HG03439 (cell line): Measurements from ENCODE around the gene RHBG.

Experiments
- ATAC-seq: cut with Tn5 transposase; IDR thresholded peaks from one replicate; pipeline ENCODE4 v1.9.1; 2021; ENCODE audit warnings: mild to moderate bottlenecking, moderate library complexity; ENCODE audit not compliant: unreplicated experiment

RHBG gene

DNA sequence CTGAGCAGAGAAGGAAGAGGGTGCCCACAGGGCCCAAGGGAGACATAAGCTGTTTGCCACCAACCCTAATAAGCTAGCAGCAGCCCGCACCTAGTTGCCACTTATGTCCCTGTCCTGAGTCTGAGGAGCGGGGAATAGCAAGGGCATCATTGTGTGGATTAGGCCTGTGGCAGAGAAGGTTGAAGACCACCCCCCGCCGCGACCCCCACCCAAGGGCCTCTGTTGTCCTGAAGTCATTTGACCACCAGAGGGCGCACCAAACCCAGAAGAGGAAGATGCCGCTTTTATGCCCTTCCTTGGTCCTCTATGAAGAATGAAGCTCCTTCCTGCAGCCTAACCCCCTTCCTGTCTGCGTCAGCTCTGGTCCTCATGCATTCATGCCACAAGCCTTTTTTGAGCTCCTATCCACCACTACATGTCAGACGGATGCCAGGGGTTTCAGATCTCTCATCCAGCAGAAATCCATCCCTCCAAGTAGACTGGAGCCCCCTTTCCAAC, 16.6 kb downstream of the RHBG start:
- ATAC-seq = no peak

DNA sequence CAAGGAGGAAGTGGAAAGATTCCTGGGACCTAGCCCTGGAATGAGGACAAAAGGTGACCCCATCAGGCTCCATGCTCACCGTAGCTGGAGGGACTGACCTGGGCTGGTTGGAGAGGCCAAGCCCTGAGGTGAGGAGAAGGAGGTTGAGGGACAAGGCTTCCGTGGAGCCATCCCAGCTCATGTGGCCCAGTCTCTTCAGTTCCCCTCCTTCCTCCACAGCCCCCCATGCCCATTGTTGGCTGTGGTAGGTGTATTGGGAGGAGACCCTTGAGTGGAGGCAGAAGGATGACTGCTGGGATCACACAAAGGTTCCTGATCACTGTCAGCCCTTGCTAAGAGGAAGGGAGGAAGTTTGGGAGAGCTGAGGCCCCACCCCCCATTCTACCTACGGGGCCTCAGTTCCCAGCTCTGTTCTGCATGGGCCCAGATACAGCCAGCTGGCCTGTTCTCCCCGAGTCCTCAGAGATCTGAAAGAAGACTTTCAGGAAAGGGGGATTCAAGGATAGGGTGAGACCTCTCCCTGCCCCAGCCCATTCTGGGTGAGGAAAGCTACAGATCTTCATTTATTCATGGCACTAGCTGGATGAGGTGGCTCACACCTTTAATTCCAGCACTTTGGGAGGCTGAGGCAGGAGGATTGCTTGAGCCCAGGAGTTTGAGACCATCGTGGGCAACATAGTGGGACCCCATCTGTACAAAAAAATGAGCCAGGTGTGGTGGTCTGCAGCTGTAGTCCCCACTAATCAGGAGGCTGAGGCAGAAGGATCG, 17.3 kb downstream of the RHBG start:
- no peak for ATAC-seq

DNA sequence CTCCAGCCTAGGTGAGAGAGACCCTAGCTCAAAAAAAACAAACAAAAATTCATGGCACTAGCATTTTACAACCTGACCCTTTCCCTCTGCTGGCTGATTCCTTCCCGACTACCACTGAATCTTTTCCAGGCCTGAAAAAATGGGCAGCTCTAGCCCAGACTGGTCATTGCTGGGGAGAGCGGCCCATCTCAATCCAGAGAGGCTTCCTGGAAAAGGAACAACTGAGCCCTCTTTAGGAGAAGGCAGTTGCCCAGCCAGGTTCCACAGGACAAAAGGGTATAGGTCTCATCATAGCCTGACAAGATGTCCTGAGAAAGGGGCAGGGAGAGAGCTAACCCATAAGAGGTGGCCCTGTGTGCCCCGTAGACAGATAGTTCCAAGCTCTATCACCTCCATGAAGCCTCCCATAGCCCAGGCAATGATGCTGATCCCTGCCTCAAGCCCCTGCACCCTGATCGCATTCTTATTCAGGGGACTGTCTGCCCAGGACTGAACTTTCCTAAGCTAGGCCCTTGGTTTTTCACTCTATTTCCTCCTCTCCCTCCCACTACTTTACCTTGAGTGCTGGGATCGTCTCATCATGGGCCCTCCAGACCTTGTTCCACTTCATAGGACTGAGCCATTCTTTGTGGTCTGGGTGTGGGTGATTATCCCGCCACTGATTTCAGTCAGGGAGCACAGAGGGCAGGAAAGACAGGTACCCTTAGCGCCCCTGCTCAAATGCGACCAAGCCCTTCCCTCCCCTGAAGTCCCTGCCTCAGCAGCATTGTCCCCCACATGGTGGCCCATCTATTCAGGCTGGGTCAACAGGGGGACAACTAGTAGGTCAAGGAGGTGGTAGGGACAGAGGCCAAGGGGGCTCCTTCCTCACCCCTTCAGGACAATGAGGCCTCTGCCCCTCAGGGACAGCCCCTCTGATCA, 18.2 kb downstream of the RHBG start:
- ATAC-seq = no peak

DNA sequence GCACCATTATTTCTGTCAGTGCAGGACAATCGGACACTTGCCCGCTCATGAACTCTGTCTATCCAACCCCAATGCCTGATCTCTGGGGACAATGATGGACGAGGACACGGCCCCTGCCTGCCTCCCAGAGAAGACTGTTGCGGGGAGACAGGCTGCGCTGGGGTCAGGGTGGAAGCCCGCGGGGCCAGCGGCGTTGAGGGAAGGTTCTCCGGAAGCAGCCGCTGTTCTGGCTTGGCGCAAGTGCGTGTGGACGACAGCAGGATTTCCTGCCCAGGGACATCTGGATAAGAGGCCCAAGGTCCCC, 18.8 kb downstream of the RHBG start:
- no peak for ATAC-seq

DNA sequence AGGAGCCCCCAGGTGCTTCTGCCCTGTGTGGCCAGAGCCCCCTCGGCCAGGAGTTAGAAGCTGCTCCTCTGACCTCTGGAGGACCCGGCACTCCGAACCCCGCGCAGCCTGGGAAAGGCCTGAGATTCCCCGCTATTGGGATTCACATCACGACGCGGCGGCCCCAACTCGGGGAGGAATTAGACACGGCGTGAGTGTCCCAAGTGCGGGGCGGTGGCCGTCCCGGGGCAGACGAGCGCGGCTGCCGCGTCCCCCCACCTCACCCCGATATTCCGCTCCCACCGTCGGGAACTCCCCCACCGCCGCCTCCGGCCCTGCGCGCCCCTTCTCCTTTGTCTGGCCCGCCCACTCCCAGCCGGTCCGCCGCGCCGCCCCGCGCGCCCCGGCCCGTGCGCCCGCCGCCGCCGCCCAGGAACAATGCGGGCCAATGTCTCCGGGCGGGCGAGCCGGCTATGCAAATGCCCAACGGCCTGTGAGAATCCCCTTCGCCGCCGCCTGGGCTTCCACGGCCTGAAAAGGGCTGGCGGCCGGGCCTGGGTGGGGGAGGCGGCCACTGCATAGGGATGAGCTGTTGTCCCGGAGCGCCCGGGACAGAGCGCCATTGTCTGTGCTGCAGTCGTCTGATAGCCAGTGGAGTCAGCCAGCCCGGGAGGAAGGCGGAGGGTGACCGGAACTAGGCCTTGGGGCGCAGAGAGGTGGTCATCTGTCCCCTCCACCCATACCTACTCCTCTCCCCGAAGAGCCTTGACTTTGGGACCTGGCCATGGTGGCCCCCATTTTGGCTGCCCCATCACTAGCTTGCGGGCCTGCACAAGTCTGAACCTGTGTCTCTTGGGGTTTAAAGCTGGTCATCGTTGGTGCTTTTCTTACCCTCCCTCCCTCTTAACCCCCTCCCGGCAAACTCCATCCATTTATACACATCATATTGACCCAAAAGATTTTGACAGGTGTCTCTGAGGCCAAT, 19.4 kb downstream of the RHBG start:
- ATAC-seq = no peak

DNA sequence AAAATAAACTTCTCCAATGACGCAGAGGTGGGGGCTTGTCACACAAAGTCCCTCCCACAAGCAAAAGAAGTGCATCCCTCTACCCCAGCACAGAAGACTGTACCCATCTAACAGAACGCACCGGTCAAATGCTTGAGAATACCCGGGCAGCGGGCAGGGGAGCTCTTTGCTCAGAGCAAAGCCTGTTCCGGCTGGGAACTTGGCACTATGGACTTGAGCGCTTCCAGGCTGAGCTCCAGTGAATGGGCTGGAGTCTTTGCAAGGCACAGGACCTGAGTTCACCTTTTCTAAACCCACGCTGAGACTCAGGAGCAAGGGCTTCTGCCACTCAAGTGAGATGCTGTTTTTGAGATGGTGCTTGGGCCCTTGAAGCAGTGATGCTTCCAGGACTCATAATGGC, 20.3 kb downstream of the RHBG start:
- no peak for ATAC-seq

DNA sequence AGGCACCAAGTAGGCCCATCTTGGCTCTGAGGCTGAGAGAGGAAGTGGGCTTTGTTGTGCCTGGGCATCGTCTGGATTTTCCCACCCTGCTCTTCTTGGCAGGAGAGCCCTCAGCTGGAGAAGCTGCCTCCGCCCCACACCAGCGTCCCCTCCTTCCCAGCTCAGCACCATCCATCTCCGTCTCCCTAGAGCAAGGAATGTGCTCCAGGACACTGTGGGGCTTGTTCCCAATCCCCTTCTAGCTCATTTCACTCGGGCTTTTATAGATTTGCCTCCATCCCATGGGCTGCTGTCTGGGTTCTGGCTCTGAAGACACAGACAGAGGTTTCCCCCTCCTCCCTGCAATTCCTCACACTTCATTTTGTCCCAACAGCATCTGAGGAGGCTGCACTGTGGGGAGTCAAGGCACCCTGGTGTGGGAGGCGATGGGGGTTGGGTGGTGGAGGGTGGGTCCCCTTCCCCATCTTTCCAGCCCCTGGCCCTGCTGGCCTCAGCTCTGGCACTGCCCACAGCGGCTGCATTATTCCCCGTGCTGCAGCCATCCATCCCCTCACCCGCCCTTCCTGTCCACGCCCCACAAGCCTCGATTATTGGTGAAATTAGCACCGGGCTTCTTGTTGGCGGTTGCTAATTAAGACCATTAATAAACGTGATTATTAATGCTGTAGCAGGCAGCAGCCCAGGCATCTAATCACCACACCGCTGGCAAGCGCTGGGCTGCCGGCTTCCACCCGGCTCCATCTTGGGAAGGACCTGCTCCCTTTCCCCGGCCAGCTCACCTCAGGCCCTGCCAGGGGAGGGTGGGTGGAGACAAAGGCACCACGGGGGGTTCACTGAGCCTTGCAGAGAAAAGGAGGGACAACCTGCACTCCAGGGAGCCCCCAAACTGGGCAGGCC, 21.7 kb downstream of the RHBG start:
- ATAC-seq = no peak

DNA sequence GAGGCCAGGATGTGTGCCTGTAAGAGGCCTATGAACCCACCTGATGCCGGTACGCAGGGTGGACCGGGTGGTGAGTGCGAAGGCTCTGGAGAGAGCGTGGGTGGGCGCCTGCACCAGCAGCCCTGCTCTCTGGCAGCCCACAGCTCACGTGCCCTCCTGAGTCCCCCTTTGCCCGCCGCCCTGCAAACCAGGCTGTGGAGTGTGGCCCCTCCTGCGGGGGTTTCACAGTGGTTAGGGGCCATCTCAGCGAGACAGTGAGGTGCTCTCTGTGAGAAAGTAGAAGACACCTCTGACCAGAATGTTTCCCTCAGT, 22.3 kb downstream of the RHBG start:
- no peak for ATAC-seq

DNA sequence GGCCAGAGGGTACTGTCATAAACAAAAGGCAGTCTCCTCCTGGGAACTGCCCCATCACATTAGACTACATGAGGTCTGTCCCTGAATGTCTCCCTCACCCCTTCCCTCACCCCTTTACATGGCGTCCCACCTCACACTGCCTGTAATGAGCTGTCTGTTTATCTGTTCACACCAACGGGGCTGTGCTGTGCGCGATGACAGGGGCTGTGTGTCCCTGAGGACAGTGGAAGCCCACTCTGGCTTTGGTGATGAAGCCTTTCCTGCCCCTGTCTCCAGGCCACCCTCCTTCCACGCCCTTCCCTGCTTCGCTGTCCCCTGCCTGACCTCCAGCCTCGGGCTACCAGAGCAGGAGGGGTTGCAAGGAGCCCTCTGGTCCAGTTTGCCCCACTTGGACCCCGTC, 22.7 kb downstream of the RHBG start:
- no peak for ATAC-seq

DNA sequence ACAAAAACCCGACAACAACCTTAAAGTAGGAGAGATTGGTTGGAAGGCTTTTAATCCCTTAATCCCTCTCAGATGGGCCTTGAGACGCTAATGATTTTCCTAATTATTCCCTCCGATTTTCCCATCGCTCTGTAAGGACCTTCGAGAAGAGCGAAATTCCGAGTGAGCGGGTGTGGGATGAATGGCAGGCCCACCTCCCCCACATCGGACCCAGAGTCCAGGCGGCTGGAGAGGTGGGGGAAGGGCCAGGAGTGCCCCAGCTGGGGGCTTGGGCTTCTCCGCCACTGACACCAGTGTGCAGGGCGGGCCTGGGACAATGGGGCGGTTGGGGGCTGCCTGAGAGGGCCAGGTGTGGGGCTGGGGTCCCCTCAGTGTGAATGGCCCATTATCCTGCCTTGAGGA, 23.4 kb downstream of the RHBG start:
- ATAC-seq = no peak

DNA sequence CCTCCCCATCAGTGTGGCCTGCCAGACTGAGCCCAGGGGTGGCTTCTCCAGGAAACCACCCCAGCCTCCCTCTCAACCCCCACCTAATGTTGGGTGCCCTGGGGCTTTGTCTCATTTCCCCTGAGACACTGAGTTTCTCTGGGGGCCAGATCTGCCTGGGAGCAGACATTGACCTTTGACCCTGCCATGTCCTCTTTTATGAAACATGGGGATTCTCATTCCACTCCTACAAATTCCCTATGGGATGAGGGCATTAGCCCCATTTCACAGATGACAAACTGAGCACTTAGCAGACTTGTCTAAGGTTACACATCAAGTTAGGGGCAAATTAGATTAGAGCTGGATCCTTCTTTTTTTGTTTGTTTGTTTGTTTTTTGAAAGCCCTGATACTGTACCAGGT, 24.1 kb downstream of the RHBG start:
- no peak for ATAC-seq

DNA sequence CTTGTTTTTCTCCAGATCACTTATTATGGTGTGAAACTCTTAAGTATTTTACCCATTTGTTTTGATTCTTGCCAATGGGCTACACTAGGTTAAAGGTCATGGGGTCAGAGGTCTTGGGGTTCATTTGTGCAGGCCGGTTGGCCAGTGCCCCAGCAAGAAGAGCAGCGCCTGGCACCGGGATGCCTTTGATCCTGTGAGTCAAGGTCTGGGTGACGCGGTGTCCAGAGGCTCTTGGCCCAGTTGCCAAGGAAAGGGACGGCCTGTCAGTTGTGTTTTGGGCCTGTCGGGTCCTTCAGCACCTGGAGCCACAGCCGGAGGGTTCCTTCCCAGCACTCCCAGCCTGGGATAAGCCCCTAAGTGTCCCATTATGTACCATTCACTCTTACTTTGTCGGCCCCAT, 25.1 kb downstream of the RHBG start:
- ATAC-seq = no peak

DNA sequence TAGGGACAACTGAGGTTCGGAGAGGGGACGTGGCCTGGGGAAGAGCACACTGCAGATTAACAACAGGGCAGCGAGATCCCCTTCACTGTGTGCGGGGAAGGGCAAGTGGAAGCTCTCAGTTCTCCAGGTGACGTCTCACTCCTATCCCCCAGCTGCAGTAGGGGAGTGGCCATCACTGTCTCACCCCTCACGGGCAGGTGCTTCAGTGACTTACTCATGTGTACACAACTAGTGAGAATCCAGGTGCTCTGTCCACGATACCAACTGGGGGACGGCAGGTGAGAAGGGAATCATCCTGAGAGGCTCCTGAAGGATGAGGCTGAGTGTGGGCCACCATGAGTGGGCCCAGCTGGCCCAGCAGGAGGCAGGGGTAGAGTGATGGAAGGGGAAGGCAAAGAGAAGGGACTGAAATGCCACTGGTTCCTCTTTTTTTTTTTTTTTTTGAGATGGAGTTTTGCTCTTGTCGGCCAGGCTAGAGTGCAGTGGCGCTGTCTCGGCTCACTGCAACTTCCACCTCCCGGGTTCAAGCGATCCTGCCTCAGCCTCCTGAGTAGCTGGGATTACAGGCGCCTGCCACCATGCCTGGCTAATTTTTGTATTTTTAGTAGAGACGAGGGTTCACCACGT, 25.9 kb downstream of the RHBG start:
- ATAC-seq = no peak

DNA sequence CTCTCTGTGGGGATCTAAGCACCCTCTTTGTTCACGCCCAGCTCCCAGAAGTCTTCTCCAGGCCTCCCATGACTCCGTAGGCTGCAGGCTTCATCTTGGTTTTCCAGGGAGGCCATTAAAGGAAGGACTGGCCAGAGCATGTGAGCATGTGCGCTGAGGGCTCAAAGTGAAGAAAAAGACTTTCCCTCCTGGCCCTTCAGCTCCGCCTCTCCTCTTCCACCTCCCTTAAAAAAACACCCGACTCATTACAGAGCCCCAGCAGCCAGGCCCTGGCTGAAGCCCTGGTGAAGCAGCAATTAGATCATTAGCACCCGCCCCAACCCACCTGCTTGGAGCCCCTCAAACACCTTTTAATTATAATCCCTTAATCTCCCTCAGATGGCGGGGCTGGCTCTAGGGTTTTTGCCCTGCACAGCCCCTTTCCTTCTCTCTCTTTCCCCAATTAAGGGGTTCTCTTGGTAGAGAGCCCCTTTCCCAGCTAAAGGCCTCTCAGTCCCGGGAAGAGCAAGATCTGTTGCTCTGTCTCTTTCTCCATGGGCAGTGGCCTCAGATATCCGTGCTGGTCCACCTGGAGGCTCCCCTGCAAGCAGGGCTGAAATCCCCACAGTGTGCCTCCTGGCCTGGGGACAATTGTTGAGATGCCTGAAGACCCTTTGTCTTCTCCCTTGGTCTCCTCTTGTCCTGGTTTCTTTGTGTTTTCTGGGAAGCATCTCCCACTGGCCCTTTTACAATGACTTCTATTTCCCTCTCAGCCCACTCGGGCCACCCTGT, 30.5 kb downstream of the RHBG start:
- no peak for ATAC-seq

DNA sequence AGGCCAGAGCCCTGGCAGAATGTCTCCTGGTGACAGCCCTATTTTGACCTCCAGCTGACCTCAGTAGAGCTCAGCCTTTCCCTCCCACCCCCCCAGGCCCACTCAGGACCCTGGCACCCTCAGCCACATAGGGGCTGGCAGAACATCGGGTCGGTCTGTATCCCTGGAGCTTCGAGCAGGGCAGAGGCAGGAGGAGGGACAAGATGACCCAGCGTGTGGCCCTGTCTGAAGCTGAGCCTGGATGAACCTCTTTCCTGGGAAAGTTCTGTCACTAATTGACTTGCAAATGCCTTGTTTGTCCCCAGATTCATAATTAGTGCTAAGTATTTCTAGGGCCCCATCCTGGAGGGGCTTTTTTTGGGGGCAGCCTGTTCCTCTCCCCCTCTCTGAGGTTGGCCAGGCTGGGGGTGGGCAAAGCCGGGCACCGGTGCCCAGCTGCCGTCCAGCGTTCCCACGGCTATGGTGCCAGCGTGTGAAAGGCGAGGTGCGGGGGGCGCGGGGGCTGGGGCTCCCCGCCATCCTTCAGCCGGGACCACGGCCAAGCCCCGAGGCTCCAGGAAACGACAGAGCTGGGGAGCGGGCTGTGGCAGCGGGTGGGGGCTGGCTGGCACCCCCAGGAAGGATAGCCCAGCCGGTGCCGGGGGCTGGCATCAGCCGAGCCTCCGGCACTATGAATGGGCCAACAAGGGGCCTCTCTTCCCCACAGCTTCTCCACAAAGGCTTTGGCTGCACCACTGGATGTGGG, 31.4 kb downstream of the RHBG start:
- ATAC-seq = no peak

DNA sequence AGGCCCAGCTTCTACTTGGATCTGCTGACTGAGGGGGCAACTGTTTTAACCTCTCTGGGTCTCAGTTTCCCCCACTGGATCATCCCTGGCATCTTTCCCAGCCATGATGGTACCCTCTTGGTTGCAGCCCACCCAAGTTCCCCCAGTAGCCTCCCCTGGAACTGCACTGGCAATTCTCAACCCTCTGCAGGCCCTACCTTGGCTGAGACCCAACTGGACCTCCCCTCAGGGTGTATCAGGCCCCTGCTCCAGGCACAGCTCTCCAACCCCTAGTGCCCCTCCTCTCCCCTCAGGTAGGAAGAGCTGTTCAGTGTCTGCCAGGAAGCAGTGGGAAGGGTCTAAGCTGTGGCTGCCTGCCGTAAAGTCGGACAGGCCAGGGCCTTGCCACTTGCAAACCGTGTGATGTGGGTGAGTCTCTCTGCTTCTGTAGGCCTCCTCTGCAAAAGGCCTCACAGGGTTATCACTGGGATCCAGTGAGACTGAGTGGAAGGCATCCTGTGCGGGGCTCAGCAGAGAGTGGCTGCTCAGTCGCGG, 32.1 kb downstream of the RHBG start:
- ATAC-seq = no peak

DNA sequence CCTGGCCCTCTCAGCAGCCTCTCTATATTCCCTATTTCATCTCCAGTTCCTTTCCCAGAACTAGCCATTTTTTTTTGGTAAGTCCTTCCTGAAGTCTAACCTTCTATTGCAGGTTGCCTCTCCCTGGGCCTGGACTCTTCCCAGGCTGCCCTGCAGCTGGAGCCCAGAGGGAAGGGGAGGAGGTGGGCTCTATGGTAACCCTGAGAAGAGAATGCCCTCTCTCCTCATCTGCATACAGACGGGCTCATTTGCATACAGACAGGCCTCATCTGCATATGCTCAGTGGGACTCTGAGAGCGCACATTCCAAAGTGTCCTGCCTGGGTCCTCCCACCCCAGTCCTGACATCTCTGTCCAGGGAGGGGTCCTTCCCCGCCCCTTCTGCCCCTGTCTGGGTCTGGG, 32.7 kb downstream of the RHBG start:
- ATAC-seq = no peak
